ENCODE measurements around the gene ADGRA1.

ADGRA1 gene

DNA sequence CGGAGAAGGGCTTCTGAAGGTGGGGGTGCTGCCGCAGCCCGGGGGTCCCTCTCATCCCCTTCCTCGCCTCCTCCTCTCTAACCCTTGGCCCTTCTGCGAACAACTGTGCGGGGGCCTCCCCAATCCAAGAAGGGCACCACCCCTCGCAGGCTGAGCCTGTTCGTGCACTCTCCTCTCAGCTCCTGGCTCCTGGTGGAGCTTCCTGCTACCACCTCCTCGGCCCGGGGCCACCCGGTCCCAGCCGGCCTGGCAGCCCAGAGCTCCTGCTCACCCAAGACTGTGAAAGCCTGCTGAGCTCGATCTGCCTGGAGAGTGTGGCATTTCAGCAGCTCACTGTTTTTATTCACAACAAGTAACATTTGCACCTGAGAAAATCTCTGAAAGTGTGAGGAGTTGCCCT is 2.4 kb downstream of the ADGRA1 start:
- no peak for DNase-seq (ENCODE audit: low read depth, low spot score)
- TF ChIP-seq, protein P1, sequence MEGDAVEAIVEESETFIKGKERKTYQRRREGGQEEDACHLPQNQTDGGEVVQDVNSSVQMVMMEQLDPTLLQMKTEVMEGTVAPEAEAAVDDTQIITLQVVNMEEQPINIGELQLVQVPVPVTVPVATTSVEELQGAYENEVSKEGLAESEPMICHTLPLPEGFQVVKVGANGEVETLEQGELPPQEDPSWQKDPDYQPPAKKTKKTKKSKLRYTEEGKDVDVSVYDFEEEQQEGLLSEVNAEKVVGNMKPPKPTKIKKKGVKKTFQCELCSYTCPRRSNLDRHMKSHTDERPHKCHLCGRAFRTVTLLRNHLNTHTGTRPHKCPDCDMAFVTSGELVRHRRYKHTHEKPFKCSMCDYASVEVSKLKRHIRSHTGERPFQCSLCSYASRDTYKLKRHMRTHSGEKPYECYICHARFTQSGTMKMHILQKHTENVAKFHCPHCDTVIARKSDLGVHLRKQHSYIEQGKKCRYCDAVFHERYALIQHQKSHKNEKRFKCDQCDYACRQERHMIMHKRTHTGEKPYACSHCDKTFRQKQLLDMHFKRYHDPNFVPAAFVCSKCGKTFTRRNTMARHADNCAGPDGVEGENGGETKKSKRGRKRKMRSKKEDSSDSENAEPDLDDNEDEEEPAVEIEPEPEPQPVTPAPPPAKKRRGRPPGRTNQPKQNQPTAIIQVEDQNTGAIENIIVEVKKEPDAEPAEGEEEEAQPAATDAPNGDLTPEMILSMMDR (IDR thresholded peaks at IDR 0.05; ENCODE audit: insufficient read depth, low read length, missing control alignments) = no peak
- POLR2A ChIA-PET = no interaction called here
- no peak overlapping the region for H3K4me3 ChIP-seq (ENCODE audit: low read depth, low read length)
- CTCF ChIA-PET = no interaction called here

DNA sequence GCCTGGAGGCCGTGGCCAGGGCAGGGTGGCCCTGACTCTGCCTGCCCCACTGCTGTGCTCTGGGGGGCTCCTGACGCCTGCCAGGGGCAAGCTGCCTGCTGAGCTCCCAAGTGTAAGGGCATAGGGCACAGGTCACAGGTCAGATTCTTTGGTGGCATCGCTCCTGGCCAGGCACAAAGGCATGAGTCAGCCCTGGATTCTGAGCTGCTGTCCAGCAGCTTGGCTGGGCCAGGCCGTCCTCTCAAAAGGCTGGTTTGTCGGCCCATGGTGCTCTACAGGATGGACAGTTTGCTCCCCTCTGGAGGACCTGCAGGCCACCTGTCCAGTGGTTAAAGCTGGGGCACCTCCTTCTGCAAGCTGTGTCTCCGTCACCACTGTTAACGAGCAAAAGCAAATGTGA is 2.9 kb downstream of the ADGRA1 start:
- ChIA-PET POLR2A (no interaction called here), CTCF (no interaction called here)
- TF ChIP-seq, protein P1 (IDR thresholded peaks at IDR 0.05; ENCODE audit: insufficient read depth, low read length, missing control alignments) = no peak
- no peak for DNase-seq (ENCODE audit: low read depth, low spot score)
- no peak overlapping the region for H3K4me3 ChIP-seq (ENCODE audit: low read depth, low read length)

DNA sequence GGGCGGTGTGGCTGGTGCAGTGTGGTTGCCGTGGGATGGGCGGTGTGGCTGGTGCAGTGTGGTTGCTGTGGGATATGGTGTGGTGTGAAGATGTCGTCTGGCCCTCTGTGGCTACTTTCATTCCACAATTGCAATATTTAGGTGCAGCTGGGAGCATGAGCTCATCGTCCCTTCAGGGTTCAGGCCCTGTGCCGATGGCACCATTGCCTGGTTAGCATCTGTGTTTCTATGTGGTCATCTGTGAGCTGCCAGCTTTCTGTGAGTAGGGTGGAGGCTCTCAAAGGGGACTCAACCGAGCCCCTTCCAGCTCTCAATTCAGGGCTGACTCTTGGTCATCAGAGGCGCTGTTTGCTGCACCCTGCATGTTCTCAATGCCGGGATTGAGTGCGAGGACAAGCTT is 3.6 kb downstream of the ADGRA1 start:
- DNase-seq (ENCODE audit: low read depth, low spot score) = no peak
- ChIA-PET CTCF (interaction anchor here (0.8 kb wide), 1 partner anchor 153 kb away, joined by 3 read pairs; no protein-coding TSS in a partner anchor), POLR2A (no interaction called here)
- H3K4me3 ChIP-seq (ENCODE audit: low read depth, low read length) = no peak overlapping the region
- TF ChIP-seq, protein P1 (IDR thresholded peaks at IDR 0.05; ENCODE audit: insufficient read depth, low read length, missing control alignments) = no peak

DNA sequence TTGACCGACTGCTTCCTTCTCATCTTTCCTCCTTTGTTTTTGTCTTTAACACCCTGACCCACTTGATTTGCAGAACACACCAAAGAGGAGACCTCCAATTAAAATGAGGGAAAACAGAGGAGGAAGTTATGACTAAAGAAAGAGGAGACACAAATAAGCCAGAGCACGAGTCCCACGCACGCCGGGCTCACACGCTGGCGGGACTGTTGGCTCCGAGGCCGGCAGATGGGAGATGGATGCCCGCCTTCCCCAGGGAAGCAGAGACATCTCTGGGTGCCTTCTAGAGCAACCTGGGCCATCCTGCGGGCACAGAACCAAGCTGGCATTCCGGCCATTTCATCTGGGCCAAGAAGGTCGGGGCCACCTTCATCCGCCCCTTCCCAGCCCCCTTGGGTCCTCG is 5.6 kb downstream of the ADGRA1 start:
- H3K4me3 ChIP-seq (ENCODE audit: low read depth, low read length) = no peak overlapping the region
- DNase-seq (ENCODE audit: low read depth, low spot score) = no peak
- TF ChIP-seq, protein P1 (IDR thresholded peaks at IDR 0.05; ENCODE audit: insufficient read depth, low read length, missing control alignments) = no peak
- CTCF ChIA-PET = no interaction called here
- POLR2A ChIA-PET = no interaction called here

DNA sequence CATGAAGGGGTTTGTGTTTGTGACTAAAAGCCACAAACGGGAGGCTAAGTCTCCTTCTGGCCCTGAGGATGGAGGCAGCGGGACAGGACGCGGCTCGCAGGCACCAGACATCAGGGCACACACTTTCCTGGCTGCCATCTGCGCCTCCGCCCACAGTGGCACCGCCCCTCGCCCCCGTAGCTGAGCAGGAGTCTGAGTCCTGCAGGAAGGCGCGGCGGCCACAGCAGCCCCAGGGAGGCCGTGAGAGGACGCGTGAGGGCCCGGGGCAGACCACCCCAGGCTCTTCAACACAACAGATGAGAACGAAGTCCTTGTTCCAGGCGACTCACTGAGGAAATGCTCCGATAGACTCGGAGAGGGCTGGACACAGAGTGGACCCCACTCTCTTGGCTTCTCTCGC is 6.6 kb downstream of the ADGRA1 start:
- no peak overlapping the region for H3K4me3 ChIP-seq (ENCODE audit: low read depth, low read length)
- TF ChIP-seq, protein P1 (IDR thresholded peaks at IDR 0.05; ENCODE audit: insufficient read depth, low read length, missing control alignments) = no peak
- ChIA-PET POLR2A (no interaction called here), CTCF (interaction anchor here (0.6 kb wide), 1 partner anchor 343 kb away, joined by 3 read pairs; no protein-coding TSS in a partner anchor)
- DNase-seq (ENCODE audit: low read depth, low spot score) = no peak

DNA sequence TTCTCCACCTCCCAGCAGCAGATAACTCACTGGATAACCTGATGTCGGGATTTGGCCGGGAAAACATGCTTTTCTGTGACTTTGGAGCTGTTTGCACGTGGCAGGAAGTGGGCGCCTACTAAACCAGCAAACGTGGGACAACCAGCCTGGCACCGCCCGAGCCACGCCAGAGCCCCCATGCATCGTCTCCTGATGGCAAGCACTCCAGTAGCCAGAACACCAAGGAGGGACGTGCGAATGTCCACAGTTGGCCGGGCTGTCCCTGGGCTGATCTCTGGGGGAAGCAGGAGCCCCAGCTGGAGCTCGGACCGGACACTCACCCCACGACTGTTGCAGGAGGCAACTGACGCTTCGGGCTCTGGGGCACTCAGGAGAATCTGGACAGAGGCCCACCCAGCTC is 7.1 kb downstream of the ADGRA1 start:
- no peak overlapping the region for H3K4me3 ChIP-seq (ENCODE audit: low read depth, low read length)
- TF ChIP-seq, protein P1 (IDR thresholded peaks at IDR 0.05; ENCODE audit: insufficient read depth, low read length, missing control alignments) = no peak
- ChIA-PET CTCF (interaction anchor here (0.6 kb wide), 1 partner anchor 343 kb away, joined by 3 read pairs; no protein-coding TSS in a partner anchor), POLR2A (no interaction called here)
- DNase-seq (ENCODE audit: low read depth, low spot score) = no peak

Data from AG04449 (cell line).